HepG2 (cell line): ENCODE measurements around the gene FCRLA. TPM values are rescaled to one million over a fixed set of nuclear protein-coding genes. Genes with fewer than 3 reads are reported as not detected.

Experiments used
- AHR ChIP-seq: IDR thresholded peaks from 2 replicates; pipeline ENCODE4 v1.6.1; 2018; ENCODE audit warnings: missing genetic modification reagents, missing compliant biosample characterization
- ATF1 ChIP-seq: IDR thresholded peaks from 2 replicates; pipeline ENCODE4 v1.6.1; 2016; ENCODE audit warnings: mild to moderate bottlenecking, control low read depth
- CENPBD1 ChIP-seq: sonication (generic); formaldehyde crosslinking; IDR thresholded peaks from 2 replicates; pipeline ENCODE4 v1.8.0; 2022; ENCODE audit warnings: missing genetic modification reagents, low read depth, mild to moderate bottlenecking, borderline replicate concordance
- EED ChIP-seq: sonication (generic); formaldehyde crosslinking; IDR thresholded peaks from 2 replicates; pipeline ENCODE4 v1.5.0; 2020; ENCODE audit warnings: mild to moderate bottlenecking, missing genetic modification reagents
- KAT7 ChIP-seq: IDR thresholded peaks from 2 replicates; pipeline ENCODE4 v1.6.1; 2018; ENCODE audit warnings: borderline replicate concordance, missing compliant biosample characterization
- KDM2A ChIP-seq: sonication (generic); formaldehyde crosslinking; IDR thresholded peaks from 2 replicates; pipeline ENCODE4 v1.4.0; 2020; ENCODE audit warnings: low read depth, missing genetic modification reagents, borderline replicate concordance
- KMT2B ChIP-seq: IDR thresholded peaks from 2 replicates; pipeline ENCODE4 v1.6.1; 2016; ENCODE audit warnings: missing genetic modification reagents, missing compliant biosample characterization
- MED1 ChIP-seq: sonication (generic); formaldehyde crosslinking; IDR thresholded peaks from 2 replicates; pipeline ENCODE4 v1.4.0; 2020; ENCODE audit warnings: missing genetic modification reagents
- MTF2 ChIP-seq: sonication (generic); formaldehyde crosslinking; IDR thresholded peaks from 2 replicates; pipeline ENCODE4 v1.5.0; 2020; ENCODE audit warnings: missing genetic modification reagents, borderline replicate concordance
- NCOA5 ChIP-seq: sonication (generic); formaldehyde crosslinking; IDR thresholded peaks from 2 replicates; pipeline ENCODE4 v1.4.0; 2020; ENCODE audit warnings: missing genetic modification reagents
- POLR2G ChIP-seq: fragments of 200-400 bp; formaldehyde crosslinking; IDR thresholded peaks from 2 replicates; pipeline ENCODE4 v1.6.1; 2018; ENCODE audit warnings: mild to moderate bottlenecking, low read depth, low read length, moderate library complexity
- STAG1 ChIP-seq: sonication (generic); formaldehyde crosslinking; IDR thresholded peaks from 2 replicates; pipeline ENCODE4 v1.4.0; 2020; ENCODE audit warnings: missing genetic modification reagents
- ZNF205 ChIP-seq: IDR thresholded peaks from 2 replicates; pipeline ENCODE4 v1.6.1; 2018; ENCODE audit warnings: missing biosample characterization, missing genetic modification reagents
- ZNF24 ChIP-seq: fragments of 450-650 bp; IDR thresholded peaks from 2 replicates; pipeline ENCODE4 v1.6.1; 2017; ENCODE audit warnings: antibody characterized with exemption, mild to moderate bottlenecking
- ZNF446 ChIP-seq: sonication (generic); formaldehyde crosslinking; IDR thresholded peaks from 2 replicates; pipeline ENCODE4 v1.5.0; 2020; ENCODE audit warnings: mild to moderate bottlenecking, missing genetic modification reagents
- ZNF644 ChIP-seq: IDR thresholded peaks from 2 replicates; pipeline ENCODE4 v1.6.1; 2016; ENCODE audit warnings: low read depth
- ZNF746 ChIP-seq: sonication (generic); formaldehyde crosslinking; IDR thresholded peaks from 2 replicates; pipeline ENCODE4 v1.8.0; 2022; ENCODE audit warnings: mild to moderate bottlenecking, missing genetic modification reagents
- ZNF770 ChIP-seq: sonication (generic); formaldehyde crosslinking; IDR thresholded peaks from 2 replicates; pipeline ENCODE4 v1.5.0; 2020; ENCODE audit warnings: mild to moderate bottlenecking, missing genetic modification reagents
- ZNF773 ChIP-seq: sonication (generic); formaldehyde crosslinking; IDR thresholded peaks from 2 replicates; pipeline ENCODE4 v1.4.0; 2020; ENCODE audit warnings: missing genetic modification reagents, borderline replicate concordance
- ZNF878 ChIP-seq: sonication (generic); formaldehyde crosslinking; IDR thresholded peaks from 2 replicates; pipeline ENCODE4 v1.8.1; 2023; ENCODE audit warnings: mild to moderate bottlenecking, missing genetic modification reagents, moderate library complexity
- polyA plus RNA-seq, 8 experiments: library from polyadenylated mRNA; depleted of rRNA in 3 of 8; stranded (reverse) in 7 of 8; unstranded in 1 of 8; fragments of >200 nt; fragmentation: Illumina TruSeq in 4 of 8; extraction: Trizol in 4 of 8; gene quantifications; 2 replicates each; pipeline versions ENCODE4 v1.2.1 to v1.2.3, GENCODE V29; 2011 to 2016; ENCODE audit warnings: low read depth in 4 of 8, missing spikeins in 1 of 8, mixed read lengths in 1 of 8; ENCODE audit not compliant: insufficient read depth in 1 of 8
- total RNA-seq, 5 experiments: library from RNA; depleted of rRNA; stranded (reverse); fragments of >200 nt; fragmentation: Illumina TruSeq; extraction: Trizol; gene quantifications; 2 replicates each; pipeline ENCODE4 v1.2.3, GENCODE V29; 2016; ENCODE audit warnings: low read depth in 1 of 5
- TF ChIP-seq, protein P1 (sequence below): sonication (generic); formaldehyde crosslinking; conservative IDR thresholded peaks from 2 replicates; pipeline ENCODE4 v1.8.0; 2022; ENCODE audit warnings: low read depth, missing genetic modification reagents
- TF ChIP-seq, protein P2 (sequence below): sonication (generic); formaldehyde crosslinking; conservative IDR thresholded peaks from 2 replicates; pipeline ENCODE4 v1.8.0; 2022; ENCODE audit warnings: mild to moderate bottlenecking, moderate library complexity, missing genetic modification reagents
- TF ChIP-seq, protein P3 (sequence below): sonication (generic); formaldehyde crosslinking; IDR thresholded peaks from 2 replicates; pipeline ENCODE4 v1.8.1; 2023; ENCODE audit warnings: mild to moderate bottlenecking, missing genetic modification reagents

Gene FCRLA
- total and polyA plus RNA-seq, 2 of the 13 experiments (the other 11 are each of a cell fraction or from before 2014, with no cell fraction given), result not detected

GRCh38 chr1:161702250-161702649, 4.8 kb upstream of the FCRLA start (continued):
- TF ChIP-seq CENPBD1 (CRISPR knock-in tag), result no peak
- TF ChIP-seq ZNF773, result no peak
- TF ChIP-seq KAT7 (CRISPR knock-in tag), result no peak
- no peak for TF ChIP-seq ATF1 (CRISPR knock-in tag)
- no peak for TF ChIP-seq EED (CRISPR knock-in tag)
- TF ChIP-seq NCOA5, result no peak
- no peak for TF ChIP-seq AHR (CRISPR knock-in tag)
- no peak; the same call in 1 of the 2 replicates for TF ChIP-seq ZNF205
- TF ChIP-seq KMT2B (CRISPR knock-in tag), result no peak
- TF ChIP-seq, protein P1, sequence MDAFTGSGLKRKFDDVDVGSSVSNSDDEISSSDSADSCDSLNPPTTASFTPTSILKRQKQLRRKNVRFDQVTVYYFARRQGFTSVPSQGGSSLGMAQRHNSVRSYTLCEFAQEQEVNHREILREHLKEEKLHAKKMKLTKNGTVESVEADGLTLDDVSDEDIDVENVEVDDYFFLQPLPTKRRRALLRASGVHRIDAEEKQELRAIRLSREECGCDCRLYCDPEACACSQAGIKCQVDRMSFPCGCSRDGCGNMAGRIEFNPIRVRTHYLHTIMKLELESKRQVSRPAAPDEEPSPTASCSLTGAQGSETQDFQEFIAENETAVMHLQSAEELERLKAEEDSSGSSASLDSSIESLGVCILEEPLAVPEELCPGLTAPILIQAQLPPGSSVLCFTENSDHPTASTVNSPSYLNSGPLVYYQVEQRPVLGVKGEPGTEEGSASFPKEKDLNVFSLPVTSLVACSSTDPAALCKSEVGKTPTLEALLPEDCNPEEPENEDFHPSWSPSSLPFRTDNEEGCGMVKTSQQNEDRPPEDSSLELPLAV (CRISPR knock-in tag), result no peak
- TF ChIP-seq ZNF24, result no peak
- TF ChIP-seq POLR2G, result no peak
- TF ChIP-seq MTF2, result no peak
- TF ChIP-seq, protein P2, sequence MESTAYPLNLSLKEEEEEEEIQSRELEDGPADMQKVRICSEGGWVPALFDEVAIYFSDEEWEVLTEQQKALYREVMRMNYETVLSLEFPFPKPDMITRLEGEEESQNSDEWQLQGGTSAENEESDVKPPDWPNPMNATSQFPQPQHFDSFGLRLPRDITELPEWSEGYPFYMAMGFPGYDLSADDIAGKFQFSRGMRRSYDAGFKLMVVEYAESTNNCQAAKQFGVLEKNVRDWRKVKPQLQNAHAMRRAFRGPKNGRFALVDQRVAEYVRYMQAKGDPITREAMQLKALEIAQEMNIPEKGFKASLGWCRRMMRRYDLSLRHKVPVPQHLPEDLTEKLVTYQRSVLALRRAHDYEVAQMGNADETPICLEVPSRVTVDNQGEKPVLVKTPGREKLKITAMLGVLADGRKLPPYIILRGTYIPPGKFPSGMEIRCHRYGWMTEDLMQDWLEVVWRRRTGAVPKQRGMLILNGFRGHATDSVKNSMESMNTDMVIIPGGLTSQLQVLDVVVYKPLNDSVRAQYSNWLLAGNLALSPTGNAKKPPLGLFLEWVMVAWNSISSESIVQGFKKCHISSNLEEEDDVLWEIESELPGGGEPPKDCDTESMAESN, result no peak
- TF ChIP-seq, protein P3, sequence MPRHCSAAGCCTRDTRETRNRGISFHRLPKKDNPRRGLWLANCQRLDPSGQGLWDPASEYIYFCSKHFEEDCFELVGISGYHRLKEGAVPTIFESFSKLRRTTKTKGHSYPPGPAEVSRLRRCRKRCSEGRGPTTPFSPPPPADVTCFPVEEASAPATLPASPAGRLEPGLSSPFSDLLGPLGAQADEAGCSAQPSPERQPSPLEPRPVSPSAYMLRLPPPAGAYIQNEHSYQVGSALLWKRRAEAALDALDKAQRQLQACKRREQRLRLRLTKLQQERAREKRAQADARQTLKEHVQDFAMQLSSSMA, result no peak
- peak; percentile 97 for TF ChIP-seq ZNF644
- no peak; the same call in 1 of the 2 replicates for TF ChIP-seq ZNF770 (CRISPR knock-in tag)
- TF ChIP-seq ZNF746 (CRISPR knock-in tag), result no peak
- TF ChIP-seq KDM2A (CRISPR knock-in tag), result peak; percentile 65; the same call in 1 of the 2 replicates
- peak; percentile 71 for TF ChIP-seq MED1 (CRISPR knock-in tag)
- no peak for TF ChIP-seq ZNF446
- no peak for TF ChIP-seq STAG1
- no peak; the same call in 1 of the 2 replicates for TF ChIP-seq ZNF878 (CRISPR knock-in tag)
